HepG2 (cell line): Measurements from ENCODE around the gene DGCR6. TPM values are rescaled to one million over a fixed set of nuclear protein-coding genes. Genes with fewer than 3 reads are reported as not detected.
"Not testable (repeated sequence)": the region's sequence is repeated elsewhere in the genome, so short reads cannot be mapped to it uniquely, and the experiment has no call there.

Source experiments
- ATAC-seq: fragments of 200-7000 bp; cut with Tn5 transposase; 3 replicates; pipeline ENCODE4 v1.9.1; 2020; ENCODE audit warnings: mild to moderate bottlenecking, moderate library complexity
- BruUV-seq: library from RNA; stranded (reverse); fragments of 400-500 nt; replicated peaks from 2 replicates; lab custom pipeline; 2021; lab: Mats Ljungman, UMichigan
- CTCF ChIA-PET: fragments of 300-600 bp; formaldehyde crosslinking; extraction: SDS; loops from one replicate; lab custom pipeline; 2021; ENCODE audit warnings: low total read pairs, inconsistent platforms, low intra/inter-chr PET ratio; lab: Yijun Ruan, JAX
- POLR2A ChIA-PET: fragments of 350-600 bp; sonication (Branson Sonifier 250); formaldehyde crosslinking; loops from one replicate; lab custom pipeline; 2020; ENCODE audit warnings: antibody characterized with exemption, inconsistent platforms; lab: Yijun Ruan, JAX
- DNase-seq: peaks from one replicate; pipeline ENCODE4 v3.0.0-alpha.2; 2015; ENCODE audit warnings: low spot score
- FAIRE-seq: peaks from 3 replicates; lab custom pipeline; 2011; peaks lifted over from hg19 to GRCh38; lab: Jason Lieb, UNC
- H2AFZ ChIP-seq: one replicate; pipeline ENCODE4 v1.6.1; 2011; ENCODE audit warnings: low read length, inconsistent platforms
- H3K27ac ChIP-seq: fragments of 300-600 bp; 3 replicates; pipeline ENCODE4 v1.8.0; 2011; ENCODE audit warnings: mixed run types, mild to moderate bottlenecking, mixed read lengths, low read length, inconsistent platforms; ENCODE audit not compliant: insufficient read depth; ENCODE audit errors: extremely low read length
- H3K27me3 ChIP-seq, 2 experiments: fragments of 200-600 bp in 1 of 2; 2 replicates in 1 of 2; 3 replicates in 1 of 2; pipeline versions ENCODE4 v1.6.0 to v1.8.0; 2011; ENCODE audit warnings: low read length in 2 of 2, mild to moderate bottlenecking in 2 of 2, moderate library complexity in 2 of 2, inconsistent platforms in 1 of 2; ENCODE audit not compliant: insufficient read depth in 2 of 2, control insufficient read depth in 1 of 2
- H3K36me3 ChIP-seq, 2 experiments: fragments of 200-600 bp in 1 of 2; replicated peaks in 1 of 2; 2 replicates in 1 of 2; 3 replicates in 1 of 2; pipeline versions ENCODE4 v1.5.1 to v1.8.0; 2011; ENCODE audit warnings: low read length in 2 of 2, inconsistent platforms in 1 of 2; ENCODE audit not compliant: insufficient read depth in 2 of 2, control insufficient read depth in 1 of 2
- H3K4me1 ChIP-seq: 2 replicates; pipeline ENCODE4 v1.5.1; 2012; ENCODE audit warnings: low read length, inconsistent platforms; ENCODE audit not compliant: insufficient read depth
- H3K4me2 ChIP-seq: 2 replicates; pipeline ENCODE4 v1.6.0; 2011; ENCODE audit warnings: low read depth, low read length, inconsistent platforms
- H3K4me3 ChIP-seq, 3 experiments: fragments of 200-600 bp in 1 of 3; sonication (generic), shearing (Covaris generic) in 1 of 3; replicated peaks in 1 of 3; 2 replicates each; pipeline ENCODE4 v1.5.1; 2011 to 2016; ENCODE audit warnings: low read length in 3 of 3, inconsistent platforms in 2 of 3, low read depth in 2 of 3, mild to moderate bottlenecking in 2 of 3, control low read depth in 1 of 3, mixed read lengths in 1 of 3; ENCODE audit not compliant: insufficient read depth in 1 of 3
- H3K79me2 ChIP-seq: one replicate; pipeline ENCODE4 v1.6.1; 2011; ENCODE audit warnings: low read length, inconsistent platforms; ENCODE audit not compliant: insufficient read depth
- H3K9ac ChIP-seq: 2 replicates; pipeline ENCODE4 v1.6.0; 2011; ENCODE audit warnings: mild to moderate bottlenecking, low read depth, low read length, inconsistent platforms; ENCODE audit not compliant: insufficient read depth
- H3K9me3 ChIP-seq: 2 replicates; pipeline ENCODE4 v1.5.1; 2012; ENCODE audit warnings: mild to moderate bottlenecking, low read length
- H4K20me1 ChIP-seq: 2 replicates; pipeline ENCODE4 v1.6.0; 2011; ENCODE audit warnings: inconsistent platforms, mild to moderate bottlenecking, low read length, moderate library complexity; ENCODE audit not compliant: insufficient read depth
- WGBS: methylation state at CpG from one replicate; pipeline ENCODE4 v1.1.6; 2017; ENCODE audit warnings: low lambda C conversion rate; 5-methylcytosine and 5-hydroxymethylcytosine counted together
- in situ Hi-C: cut with HindIII; loops from 2 replicates; pipeline ENCODE4 v1.10.0; 2017; ENCODE audit warnings: low pct_unique_long_range_greater_than_20kb; ENCODE audit not compliant: extremely low pct_ligation_motif_present
- intact Hi-C: fragments of 100-400 bp; cut with micrococcal nuclease; formaldehyde crosslinking; loops from one replicate; pipeline ENCODE4 v1.10.0; 2022; ENCODE audit not compliant: unreplicated experiment
- polyA plus RNA-seq, 8 experiments: library from polyadenylated mRNA; depleted of rRNA in 3 of 8; stranded (reverse) in 7 of 8; unstranded in 1 of 8; fragments of >200 nt; fragmentation: Illumina TruSeq in 4 of 8; extraction: Trizol in 4 of 8; gene quantifications; 2 replicates each; pipeline versions ENCODE4 v1.2.1 to v1.2.3, GENCODE V29; 2011 to 2016; ENCODE audit warnings: low read depth in 4 of 8, missing spikeins in 1 of 8, mixed read lengths in 1 of 8; ENCODE audit not compliant: insufficient read depth in 1 of 8
- total RNA-seq, 5 experiments: library from RNA; depleted of rRNA; stranded (reverse); fragments of >200 nt; fragmentation: Illumina TruSeq; extraction: Trizol; gene quantifications; 2 replicates each; pipeline ENCODE4 v1.2.3, GENCODE V29; 2016; ENCODE audit warnings: low read depth in 1 of 5

DGCR6 gene
- total and polyA plus RNA-seq, 2 of the 13 experiments (the other 11 are each of a cell fraction or from before 2014, with no cell fraction given) = 0.07 TPM; not detected in 1

- BruUV-seq, H3K79me2 ChIP-seq, H3K27ac ChIP-seq, H3K36me3 ChIP-seq, H3K4me2 ChIP-seq, H3K4me1 ChIP-seq, H2AFZ ChIP-seq, H4K20me1 ChIP-seq, CTCF ChIA-PET, POLR2A ChIA-PET, H3K9ac ChIP-seq, H3K27me3 ChIP-seq, ATAC-seq, H3K9me3 ChIP-seq, H3K4me3 ChIP-seq, FAIRE-seq, intact Hi-C loops, DNase-seq: not testable (repeated sequence)
- WGBS = 31% methylated on average over 9 of the region's 15 CpGs
- in situ Hi-C loops = loop anchor here (25.0 kb wide), 2 partner anchors 1205 to 1330 kb away; partner anchors contain the start of gene CCDC188
These were observed 50.8 kb downstream of the DGCR6 start for GRCh38 chr22:18956956-18957355.

- H3K27ac ChIP-seq, intact Hi-C loops, H3K9me3 ChIP-seq, H3K4me1 ChIP-seq, H3K4me2 ChIP-seq, ATAC-seq, H3K4me3 ChIP-seq, FAIRE-seq, H2AFZ ChIP-seq, POLR2A ChIA-PET, DNase-seq, H3K36me3 ChIP-seq, H3K79me2 ChIP-seq, H3K9ac ChIP-seq, BruUV-seq, CTCF ChIA-PET, H4K20me1 ChIP-seq: not testable (repeated sequence)
- H3K27me3 ChIP-seq = peaks cover 4 to 11% of the 10 kb centered on the region in 2 experiments; a peak in 4 of 5 replicates
- 7% methylated on average over 2 of the region's 18 CpGs for WGBS
- in situ Hi-C loops = loop anchor here (25.0 kb wide), 2 partner anchors 1205 to 1330 kb away; partner anchors contain the start of gene CCDC188
These were observed 51.7 kb downstream of the DGCR6 start for GRCh38 chr22:18957621-18958320.

GRCh38 chr22:18958321-18958705 lies 52.2 kb downstream of the DGCR6 start:
- H3K27ac ChIP-seq, H3K9ac ChIP-seq, H3K36me3 ChIP-seq, CTCF ChIA-PET, H3K4me3 ChIP-seq, H4K20me1 ChIP-seq, POLR2A ChIA-PET, ATAC-seq, H3K9me3 ChIP-seq, H3K4me2 ChIP-seq, H2AFZ ChIP-seq, intact Hi-C loops, H3K79me2 ChIP-seq, BruUV-seq, DNase-seq, FAIRE-seq, H3K4me1 ChIP-seq: not testable (repeated sequence)
- in situ Hi-C loops = loop anchor here (25.0 kb wide), 2 partner anchors 1204 to 1329 kb away; partner anchors contain the start of gene CCDC188
- H3K27me3 ChIP-seq = peaks cover 4 to 11% of the 10 kb centered on the region in 2 experiments; a peak in 4 of 5 replicates
- WGBS = 56% methylated on average over 7 of the region's 18 CpGs
